ENCODE measurements around the gene EYA2.

The EYA2 gene

DNA sequence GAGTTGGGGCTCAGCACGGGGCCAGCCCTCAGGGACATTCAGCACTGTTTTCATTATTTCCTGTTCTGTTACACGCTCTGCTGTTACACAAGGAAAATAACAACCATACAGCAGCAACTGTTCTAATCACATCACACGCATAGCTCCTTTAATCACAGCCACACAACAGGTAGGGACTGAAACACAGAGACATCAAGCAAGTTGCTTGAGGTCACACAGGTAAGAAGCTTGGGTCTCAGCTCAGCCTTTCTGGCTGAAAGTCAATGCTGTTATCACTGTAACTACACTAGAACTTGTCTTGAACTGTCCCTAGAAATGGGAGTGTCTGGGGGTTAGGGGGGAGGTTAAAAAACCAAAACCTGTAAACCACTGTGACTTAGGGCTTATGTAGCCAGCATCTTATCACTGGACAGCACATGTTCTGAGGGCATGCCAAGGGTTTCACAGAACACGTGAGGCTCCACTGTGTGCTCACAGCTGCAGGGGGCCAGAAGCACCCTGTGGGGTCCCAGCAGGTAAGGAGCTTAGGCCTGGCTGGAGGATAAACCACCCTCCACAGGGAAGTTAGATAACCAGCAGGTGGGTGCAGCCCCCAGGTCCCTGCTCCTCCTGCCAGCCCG, 146.0 kb downstream of the EYA2 start:
- DNase-seq: no peak

DNA sequence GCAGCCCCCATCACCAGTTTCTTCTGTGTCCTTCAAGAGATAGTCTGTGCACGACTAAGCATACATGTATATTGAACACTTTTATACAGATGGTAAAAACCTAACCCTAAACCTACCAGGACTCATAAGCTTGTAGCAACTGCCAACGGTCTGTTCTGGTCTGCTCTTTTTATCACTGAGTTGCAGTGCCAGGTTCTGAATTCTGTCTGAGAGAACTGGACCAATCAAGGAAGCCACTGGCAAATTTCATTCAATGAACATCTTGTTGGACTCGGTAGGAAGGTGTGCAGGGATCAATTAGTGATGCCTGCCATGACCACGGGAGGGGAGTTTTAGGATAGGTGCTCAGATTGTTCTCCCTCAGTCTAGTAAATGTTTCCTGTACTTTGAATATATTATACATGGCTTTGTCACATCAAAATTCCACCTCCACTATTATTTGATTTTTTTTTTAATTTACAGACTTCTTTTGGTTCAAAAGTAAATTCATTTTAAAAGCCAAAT, 146.8 kb downstream of the EYA2 start:
- no peak for DNase-seq

DNA sequence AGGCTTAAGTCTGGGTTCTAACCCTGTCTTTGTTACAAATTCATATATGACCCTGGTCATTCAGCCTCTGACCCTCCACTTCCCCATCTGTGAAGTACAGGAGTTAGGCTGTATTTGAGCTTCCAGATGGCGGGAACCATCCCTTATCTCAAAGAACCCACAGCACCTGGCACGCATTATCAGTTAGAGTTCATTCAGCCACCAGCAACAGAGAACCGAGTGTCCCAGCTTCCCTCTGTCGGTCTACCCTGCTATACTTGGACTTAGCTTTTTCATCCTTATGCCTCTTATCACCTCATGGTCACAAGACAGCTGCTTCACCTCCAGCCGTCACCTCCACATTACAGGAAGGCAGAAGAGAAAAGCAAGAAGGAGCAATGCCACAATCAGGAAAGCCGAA, 147.8 kb downstream of the EYA2 start:
- DNase-seq: no peak

DNA sequence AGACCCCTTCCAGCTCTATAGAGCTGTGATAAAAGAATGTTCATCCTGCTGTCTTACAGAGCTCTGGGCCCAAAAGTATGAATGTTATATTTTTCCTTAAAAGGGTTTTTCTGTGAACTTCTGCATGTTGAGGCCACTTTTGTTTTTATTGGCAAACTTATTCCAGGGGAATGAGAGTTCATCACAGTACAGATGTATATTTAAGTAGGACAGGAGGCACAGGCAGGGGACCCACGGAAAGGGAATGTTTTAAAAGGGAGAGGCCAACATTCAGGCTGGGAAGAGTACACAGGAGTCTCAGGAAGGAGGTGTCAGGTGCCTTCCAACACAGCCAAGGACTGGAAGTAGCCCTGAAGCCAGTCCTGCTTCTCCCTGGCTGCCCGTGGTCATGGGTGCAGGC, 148.4 kb downstream of the EYA2 start:
- no peak for DNase-seq

DNA sequence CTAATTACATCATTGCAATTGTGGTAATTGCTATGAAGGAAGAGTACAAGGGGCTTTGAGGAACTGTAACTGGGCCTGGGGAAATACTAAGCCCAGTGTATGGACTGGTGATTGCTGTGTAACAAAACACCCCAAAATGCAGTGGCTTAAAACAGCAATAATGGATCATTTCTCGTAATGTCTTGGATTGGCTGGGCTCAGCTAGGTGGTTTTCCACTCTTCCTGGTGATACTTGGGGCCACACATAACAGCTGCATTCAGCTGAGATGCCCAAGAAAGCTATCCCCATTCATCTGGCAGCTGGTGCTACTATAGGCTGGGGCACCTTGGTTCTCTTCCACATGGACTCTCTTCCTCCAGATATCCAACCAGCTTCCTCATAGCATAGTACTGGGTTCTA, 150.3 kb downstream of the EYA2 start:
- no peak for DNase-seq

DNA sequence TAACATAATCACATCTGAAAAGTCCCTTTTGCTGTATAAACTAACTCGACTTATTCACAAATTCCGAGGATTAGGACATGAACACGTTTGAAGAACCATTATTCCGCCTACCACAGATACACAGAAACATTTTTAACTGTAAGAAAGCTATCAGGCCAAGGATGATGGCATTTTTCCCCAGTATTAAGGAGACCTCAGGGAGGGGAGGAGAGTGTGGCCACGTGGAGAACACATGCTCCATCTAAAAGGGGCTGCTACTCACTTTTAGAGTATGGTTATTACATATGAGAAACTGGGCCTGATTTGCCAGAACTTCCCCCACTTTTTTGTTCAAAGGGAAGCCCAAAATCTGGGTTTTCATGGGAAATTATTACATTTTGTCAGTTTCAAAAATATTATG, 153.4 kb downstream of the EYA2 start:
- DNase-seq: no peak

DNA sequence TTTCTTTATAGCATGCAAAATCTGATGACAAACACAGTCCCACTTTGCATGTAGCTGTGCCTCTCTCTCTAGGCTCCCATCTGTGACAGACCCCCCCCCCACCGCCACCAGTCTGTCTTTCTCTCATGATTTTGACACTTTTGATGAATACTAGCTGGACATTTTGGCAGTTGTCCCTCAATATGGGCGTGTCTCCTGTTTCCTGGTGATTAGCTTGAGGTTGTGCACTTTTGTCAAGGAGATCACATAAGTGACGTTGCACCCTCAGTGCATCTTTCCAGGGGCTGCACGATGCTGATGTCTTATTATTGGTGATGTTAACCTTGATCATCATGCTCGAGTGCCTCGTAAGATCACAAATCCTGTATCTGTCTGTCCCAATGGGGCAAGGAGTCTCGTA, 155.1 kb downstream of the EYA2 start:
- no peak for DNase-seq

DNA sequence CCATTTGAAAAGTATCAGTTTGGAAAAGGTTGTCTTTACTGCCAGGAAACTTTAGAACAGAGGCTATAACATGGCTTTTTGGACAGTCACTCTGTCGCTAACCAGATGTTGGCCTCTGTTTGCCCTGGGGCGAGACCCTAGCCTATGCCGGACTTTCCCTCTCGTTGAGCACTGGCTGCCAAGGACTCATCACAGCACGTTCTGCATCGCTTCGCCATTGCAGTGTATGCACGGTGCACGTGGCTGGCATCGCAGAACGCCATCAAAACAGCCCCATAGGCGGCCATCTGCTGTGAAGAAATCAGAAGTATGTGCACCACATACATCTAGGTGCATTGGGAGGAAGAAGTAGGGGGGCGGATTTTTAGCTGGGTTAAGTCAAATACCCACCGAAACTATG, 156.4 kb downstream of the EYA2 start:
- no peak for DNase-seq

DNA sequence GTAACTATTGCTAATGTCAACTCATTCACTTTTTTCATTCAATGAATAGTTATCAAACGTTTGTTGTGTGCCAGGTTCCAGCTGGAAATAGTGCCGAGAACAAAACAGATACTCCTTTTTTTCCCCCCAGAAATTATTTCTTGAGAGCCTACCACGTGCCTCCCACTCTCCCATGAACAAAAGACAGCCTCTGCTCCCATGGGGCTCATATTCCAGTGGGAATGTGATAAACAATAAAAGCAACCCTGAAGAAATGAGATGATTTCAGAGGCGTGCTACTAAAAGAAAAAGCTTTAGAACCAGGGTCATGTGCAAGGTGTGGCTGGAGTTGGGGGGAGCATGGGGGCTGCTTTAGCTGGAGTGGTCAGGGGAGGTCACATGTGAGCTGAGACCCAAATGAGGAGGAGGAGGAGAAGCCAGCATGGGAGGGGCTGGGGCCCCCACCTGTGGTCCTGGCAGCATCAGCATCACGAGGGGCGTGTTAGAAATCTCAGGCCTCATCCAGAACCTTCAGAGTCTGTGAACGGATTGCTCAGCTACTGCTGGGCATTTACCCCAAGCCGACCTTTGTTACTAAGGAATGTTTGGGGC, 157.4 kb downstream of the EYA2 start:
- no peak for DNase-seq

DNA sequence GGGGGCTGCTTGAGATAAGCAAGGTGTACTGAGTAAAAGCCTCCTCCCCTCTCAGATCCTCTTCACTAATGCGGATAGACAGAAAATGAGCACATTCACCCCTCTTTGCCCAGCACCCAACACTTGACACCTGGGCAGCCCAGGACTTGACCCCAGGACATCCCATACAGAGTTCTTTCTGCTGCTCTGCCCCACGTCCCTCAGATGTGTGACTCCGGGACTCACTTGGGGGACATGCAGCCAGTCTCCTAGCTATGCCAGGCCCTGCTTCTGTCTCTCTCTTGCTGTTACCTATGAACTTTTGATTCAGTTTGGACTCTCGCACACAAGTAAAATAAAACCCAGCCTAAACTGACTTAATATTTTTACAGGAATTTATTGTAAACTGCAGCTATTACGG, 159.9 kb downstream of the EYA2 start:
- DNase-seq: no peak

DNA sequence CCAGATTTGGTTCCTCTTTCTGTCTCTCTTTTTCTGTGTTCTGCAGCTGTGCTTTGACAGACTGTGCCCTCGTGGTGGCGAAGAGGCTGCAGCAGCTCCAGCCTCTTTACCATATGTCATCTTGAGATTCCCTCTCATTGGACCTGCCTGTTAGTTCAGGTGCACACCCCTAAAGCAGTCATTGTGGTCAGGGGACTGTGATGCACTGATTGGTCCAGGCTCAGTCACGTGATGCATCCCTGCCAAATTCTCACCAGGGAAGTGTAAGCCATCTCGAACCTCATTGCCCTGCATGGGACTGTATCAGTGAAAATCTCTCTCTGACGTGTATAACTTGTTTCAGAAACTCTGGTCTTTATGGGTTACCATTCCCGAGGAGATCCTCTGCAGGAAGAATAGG, 160.3 kb downstream of the EYA2 start:
- no peak for DNase-seq

DNA sequence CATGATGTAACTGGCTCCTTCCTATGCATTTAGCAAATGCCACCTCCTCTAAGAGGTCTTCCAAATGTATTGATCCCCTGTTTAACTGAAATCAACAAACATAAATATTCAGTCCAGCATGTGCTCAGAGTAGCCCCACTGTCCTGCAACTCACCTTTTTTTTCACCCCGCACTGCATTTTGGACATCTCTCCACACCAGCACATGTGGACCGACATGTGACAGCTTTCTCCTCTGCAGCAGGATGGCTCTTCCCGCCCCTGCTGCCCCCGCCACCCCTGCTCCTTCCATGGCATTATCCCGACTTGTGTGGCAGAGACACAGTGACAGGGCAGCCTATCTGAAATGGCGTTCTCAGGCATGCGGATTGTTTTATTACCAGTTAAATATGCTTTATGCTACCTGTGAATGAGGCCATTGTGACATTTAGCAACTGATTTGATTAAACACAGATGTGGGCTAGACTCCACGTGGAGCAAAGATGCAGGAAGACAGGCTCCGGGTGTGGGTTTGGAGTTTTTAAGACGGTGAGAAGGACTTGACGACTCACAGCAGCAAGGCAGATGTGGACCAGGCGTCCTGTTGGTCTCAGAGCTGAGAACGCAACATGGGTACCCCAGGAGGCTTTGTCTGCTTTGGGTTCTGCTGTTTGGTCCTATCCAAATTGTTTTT, 161.2 kb downstream of the EYA2 start:
- DNase-seq: no peak

DNA sequence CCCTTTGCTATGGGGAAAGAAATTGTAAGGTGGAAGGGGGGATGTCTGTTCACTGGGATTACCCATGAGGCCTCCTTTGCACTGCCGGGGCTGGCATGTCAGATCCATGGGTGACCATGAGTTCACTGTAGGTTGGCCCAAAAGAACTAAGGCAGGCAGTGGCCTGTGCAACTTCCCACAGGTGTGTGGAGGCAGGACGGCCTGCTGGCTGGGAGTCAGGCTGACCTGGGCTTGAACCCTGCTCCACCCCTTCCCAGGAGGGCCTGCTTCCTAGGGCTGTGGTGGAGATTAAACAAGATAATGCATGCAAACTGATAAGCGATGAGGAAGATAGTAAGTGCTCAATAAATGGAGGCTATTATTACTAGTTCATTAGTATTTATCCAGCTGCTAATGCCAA, 163.0 kb downstream of the EYA2 start:
- DNase-seq: no peak

DNA sequence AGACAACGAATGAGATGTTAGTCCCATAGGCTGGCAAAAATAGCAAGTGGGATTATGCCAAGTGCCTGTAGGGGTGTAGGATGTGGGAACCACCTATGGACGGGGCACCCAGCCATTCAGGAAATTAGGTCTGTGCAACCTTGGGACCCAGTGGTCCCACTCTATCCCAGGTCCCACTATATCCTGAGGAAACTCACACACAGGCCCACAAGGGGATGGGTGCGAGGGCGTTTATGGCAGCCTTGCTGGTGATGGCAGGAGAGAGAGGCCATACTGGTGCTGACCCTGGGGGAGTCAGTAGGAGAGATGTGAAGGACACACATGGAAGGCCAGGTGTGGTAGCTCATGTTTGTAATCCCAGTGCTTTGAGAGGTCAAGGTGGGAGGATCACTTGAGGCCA, 163.6 kb downstream of the EYA2 start:
- DNase-seq: no peak

DNA sequence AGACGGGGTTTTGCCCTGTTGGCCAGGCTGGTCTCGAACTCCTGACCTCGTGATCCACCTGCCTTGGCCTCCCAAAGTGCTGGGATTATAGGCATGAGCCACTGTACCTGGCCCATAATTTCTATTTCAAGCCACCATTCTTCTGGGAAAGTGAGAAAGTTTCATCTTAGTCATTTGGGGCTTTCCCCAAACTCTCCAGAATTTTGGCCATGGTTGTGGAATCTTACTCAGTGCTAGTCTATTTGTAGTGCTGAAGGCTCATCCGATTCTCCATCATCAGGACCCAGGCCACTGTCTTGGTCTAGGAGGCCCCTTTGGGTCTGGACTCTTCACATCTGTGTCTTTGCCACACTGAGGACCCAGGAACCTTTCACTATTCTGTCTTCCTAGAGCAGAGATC, 164.9 kb downstream of the EYA2 start:
- no peak for DNase-seq

DNA sequence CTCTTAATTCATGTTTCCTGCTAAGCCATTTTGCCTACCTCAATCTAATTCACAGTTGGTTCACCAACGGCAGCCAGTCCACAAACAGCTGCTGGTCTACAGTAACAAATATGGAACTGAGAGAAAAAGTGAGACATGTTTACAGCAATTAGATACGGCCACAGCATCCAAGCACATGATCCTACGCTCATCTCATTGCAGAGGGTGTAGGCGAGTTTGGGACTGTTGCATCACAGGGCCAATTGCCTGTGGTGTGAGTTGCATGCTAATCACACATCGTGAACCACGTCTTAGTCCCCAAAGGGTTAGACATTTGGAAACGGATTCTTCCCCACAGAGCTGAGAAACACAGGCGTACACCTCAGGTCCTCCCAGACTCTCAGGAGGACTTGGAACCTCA, 166.9 kb downstream of the EYA2 start:
- no peak for DNase-seq

DNA sequence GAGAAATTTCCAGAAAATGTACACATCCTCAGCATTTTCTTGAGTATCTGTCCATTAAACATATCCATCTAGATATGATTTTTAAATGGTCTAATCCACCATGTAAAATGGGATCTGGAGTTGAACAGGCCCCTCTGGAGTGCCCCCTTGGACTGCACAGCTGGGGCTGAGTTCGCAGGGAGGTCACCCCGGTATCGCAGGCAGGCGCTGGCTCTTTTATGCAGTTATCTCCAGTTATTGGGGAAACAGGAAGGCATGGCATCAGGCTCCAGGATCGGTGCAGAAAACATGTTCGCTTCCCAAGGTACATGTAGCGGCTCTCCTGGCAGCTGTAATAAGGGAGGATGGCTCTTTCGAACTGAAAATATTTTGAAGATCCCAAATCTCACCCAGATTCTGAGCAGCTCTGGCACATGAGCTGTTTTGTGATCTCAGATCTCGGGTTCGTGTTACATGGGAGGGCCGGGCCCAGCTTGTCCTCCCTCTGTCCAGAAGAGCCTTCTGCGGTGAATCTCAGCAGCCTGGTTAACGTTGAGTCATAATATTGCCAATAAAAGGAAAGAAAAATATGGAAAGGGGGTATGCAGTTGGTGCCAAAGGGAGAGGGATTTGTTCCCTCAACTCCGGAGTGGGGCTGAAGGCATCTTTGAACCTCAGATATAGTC, 167.7 kb downstream of the EYA2 start:
- DNase-seq: no peak

DNA sequence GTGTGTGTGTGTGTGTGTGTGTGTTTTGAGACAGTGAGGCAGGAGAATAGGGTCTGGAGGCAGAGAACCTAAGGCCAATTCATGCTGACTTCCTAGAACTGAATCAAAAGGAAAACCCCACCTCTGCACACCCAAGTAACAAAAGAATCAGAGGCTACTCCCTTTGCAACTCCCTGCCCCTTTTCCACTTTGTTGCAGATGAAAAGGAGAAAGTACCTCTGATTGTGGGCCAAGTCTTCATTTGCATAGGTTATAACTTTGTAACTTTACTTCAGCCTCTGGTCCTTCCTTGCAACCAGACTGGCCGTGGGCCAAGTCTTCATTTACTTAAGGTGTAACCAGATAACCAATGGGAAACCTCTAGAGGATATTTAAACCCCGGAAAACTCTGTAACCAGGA, 168.8 kb downstream of the EYA2 start:
- DNase-seq: no peak

DNA sequence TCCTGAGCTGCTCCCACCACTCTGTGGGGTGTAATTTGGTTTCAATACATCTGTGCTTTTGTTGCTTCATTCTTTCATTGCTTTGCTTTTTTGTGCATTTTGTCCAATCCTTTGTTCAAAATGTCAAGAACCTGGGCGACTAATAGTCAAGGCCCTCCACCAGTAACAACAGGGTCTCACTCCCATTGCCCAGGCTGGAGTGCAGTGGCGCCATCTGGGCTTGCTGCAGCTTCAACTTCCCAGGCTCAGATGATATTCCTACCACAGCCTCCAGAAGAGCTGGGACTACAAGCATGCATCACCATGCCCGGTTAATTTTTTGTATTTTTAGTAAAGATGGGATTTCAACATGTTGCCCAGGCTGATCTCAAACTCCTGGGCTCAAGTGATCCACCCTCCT, 169.2 kb downstream of the EYA2 start:
- no peak for DNase-seq

DNA sequence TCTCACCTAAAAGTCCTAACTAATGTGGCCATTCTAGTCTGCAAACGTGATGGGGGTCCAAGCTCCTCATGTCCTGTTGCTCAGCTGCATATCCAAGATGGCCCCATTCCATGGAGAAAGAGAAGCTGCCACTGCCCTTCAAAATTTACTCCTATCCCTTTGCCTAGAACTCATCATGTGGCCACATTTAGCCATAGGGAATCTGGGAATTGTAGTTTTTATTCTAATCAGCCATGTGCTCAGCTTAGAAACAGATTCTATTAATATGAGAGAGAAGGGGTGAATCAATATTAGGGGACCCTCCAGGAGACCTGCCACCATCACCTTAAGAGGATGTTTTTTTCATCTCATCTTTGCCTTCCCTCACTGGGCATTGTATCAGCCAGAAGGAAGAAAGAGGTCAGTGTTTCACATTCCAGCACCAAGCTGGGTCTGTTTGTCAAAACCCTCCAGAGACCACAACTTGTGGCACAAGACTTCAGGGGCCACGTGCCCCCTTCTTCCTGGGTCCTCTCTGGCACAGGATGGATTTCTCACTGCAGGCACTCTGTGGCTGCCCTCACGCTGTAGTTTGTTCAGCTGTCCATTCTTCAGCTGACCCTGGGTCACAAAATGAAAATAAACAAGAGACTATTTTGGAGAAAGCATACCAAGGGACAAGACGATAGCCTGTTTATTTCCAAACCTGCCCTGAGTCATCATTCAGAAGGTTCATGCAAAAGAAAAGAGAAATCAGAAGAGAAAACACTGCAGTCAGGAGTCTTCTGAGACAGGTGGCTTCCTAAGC, 172.0 kb downstream of the EYA2 start:
- no peak for DNase-seq

DNA sequence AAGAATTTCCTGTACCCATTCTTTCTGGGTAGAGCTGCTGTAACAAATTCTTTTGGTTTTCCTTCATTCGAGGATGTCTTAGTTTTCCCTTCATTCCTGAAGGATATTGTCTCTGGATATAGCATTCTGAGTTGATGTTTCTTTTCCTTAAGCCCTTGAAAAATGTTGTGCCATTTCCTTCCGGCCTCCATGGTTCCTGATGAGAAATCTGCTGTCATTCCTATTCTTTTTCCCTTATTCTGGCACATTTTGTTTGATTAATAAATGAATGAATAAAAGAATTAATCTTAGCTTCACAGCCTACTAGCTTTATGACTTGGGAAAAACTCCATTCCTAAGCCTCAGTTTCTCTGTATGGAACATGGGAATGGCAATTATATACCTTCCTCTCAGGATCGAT, 173.1 kb downstream of the EYA2 start:
- no peak for DNase-seq

DNA sequence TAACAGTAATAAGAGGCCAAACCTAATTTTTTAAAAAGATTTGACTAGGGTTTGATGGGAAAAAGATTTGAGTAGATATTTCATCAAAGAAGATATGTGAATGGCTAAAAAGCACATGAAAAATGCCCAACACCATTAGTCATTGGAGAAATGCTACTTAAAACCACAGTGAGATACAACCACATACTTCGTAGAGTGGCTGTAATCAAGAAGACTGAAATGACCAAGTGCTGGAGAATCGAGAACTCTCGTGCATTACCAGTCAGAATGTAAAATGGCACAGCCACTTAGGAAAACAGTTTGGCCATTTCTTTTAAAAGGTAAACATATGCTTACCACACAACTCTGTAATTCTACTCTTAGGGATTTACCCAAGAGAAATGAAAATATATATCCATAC, 175.5 kb downstream of the EYA2 start:
- DNase-seq: no peak

DNA sequence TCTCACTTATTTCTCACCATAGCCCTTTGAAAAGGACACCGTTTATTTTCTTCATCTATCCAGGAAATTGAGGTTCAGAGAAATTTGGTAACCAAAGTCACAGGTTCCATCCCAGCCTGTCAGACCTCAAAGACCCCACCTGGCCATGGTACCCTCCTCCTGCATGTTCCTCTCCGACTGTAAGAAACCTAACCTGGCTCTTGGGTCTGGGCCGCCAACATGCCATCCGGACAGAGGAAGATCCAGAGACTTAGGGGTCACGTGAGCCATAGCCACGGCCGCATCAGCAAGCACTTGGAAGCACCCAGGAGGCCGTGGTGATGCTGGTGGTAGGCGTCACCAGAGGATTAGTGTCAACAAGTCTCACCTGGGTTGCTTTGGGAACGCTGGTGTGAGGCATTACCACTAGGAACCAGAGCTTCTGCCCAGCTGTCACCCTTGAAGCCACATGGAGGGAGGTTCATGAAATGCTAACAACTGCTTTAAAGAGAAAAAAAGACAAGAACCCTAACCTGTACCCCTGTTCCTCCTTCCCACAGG, 177.1 kb downstream of the EYA2 start:
- DNase-seq: no peak

All from stimulated activated CD8-positive, alpha-beta memory T cell treated with anti-CD3 and anti-CD28 coated beads, Interleukin-4, amount 100 ng/mL, for 48 hours (primary cell).